ENCODE results near the gene RAD9A. TPM values are rescaled to one million over a fixed set of nuclear protein-coding genes. Genes with fewer than 3 reads are reported as not detected.

RAD9A gene
- total and polyA plus RNA-seq, 2 of the 4 experiments (the other 2 are of a cell fraction): 2.0 to 10.3 TPM

DNA sequence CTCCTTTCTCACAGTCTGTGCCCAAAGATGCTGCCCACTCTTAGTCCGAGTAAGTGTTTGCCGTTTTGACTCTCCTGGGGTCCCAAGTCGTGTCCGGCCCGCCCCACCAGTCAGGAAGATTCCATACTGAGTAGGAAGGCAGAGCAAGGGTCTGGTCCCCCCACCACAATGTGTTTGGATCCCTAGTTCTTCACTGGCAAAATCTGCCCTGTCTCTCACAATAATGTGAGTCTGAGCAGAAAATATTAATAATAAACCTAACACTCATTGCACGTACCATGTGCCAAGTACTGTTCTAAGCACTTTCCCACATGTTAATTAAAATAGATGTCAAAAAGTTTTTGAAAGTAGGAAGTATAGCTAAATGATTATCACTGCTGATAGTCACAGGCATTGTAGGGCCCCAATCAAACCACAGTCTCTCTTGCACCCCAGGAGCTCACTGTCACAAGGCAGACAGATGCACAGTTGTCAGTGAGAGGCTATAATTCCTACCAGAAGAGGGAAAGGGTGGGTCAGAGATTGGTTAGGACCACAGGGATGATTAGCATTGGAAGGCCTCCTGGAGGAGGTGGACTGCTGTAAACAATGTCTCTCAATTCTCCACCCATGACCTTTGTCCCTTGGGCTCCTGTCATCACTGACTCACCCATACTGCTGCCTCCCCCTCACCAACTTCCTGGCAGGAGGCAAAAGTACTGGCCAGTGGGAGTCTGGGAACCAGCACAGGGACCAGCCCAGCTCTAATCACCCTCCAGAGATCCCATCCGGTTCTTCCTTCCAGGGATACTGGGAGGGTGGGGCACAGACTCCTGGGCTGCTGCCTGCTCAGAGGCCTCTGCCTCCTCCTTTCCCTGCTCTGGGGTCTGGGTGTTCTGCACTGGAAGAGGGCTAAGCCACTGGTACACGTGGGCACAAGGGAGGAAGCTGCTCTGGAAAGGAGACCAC is 37.4 kb upstream of the RAD9A start (continued):
- TF ChIP-seq, protein P1, sequence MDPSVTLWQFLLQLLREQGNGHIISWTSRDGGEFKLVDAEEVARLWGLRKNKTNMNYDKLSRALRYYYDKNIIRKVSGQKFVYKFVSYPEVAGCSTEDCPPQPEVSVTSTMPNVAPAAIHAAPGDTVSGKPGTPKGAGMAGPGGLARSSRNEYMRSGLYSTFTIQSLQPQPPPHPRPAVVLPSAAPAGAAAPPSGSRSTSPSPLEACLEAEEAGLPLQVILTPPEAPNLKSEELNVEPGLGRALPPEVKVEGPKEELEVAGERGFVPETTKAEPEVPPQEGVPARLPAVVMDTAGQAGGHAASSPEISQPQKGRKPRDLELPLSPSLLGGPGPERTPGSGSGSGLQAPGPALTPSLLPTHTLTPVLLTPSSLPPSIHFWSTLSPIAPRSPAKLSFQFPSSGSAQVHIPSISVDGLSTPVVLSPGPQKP (IDR thresholded peaks at IDR 0.05; ENCODE audit: borderline replicate concordance, low read depth, low read length): no peak
